GM21423 (cell line): ENCODE data around the gene BANP.
"Not testable (repeated sequence)": the region's sequence is repeated elsewhere in the genome, so short reads cannot be mapped to it uniquely, and the experiment has no call there.

Experiments used
- ATAC-seq: cut with Tn5 transposase; IDR thresholded peaks from one replicate; pipeline ENCODE4 v1.9.1; 2021; ENCODE audit warnings: mild to moderate bottlenecking, moderate library complexity; ENCODE audit not compliant: unreplicated experiment

BANP gene

GRCh38 chr16:87990254-87990653 is 39.0 kb downstream of the BANP start:
- ATAC-seq: not testable (repeated sequence)

GRCh38 chr16:87992142-87992541 is 40.9 kb downstream of the BANP start:
- ATAC-seq: not testable (repeated sequence)

GRCh38 chr16:87993901-87994300 is 42.7 kb downstream of the BANP start:
- ATAC-seq: no peak

- ATAC-seq: no peak
Measured at GRCh38 chr16:87995644-87996043, 44.4 kb downstream of the BANP start.

GRCh38 chr16:87996962-87997880 is 46.0 kb downstream of the BANP start:
- no peak for ATAC-seq

GRCh38 chr16:87998184-87998793 is 47.1 kb downstream of the BANP start:
- ATAC-seq: not testable (repeated sequence)

GRCh38 chr16:87998992-87999391 is 47.8 kb downstream of the BANP start:
- not testable (repeated sequence) for ATAC-seq

GRCh38 chr16:88002211-88002610 is 51.0 kb downstream of the BANP start:
- no peak for ATAC-seq

- no peak for ATAC-seq
Measured at GRCh38 chr16:88002749-88003148, 51.5 kb downstream of the BANP start.

- no peak for ATAC-seq
Measured at GRCh38 chr16:88003316-88003715, 52.1 kb downstream of the BANP start.

GRCh38 chr16:88003736-88004135 is 52.5 kb downstream of the BANP start:
- ATAC-seq: no peak

GRCh38 chr16:88004391-88004790 is 53.2 kb downstream of the BANP start:
- ATAC-seq: no peak

GRCh38 chr16:88005181-88005581 is 53.9 kb downstream of the BANP start:
- no peak for ATAC-seq

GRCh38 chr16:88005968-88006367 is 54.7 kb downstream of the BANP start:
- ATAC-seq: no peak

- ATAC-seq: no peak
Measured at GRCh38 chr16:88007321-88007731, 56.1 kb downstream of the BANP start.

GRCh38 chr16:88008840-88009239 is 57.6 kb downstream of the BANP start:
- ATAC-seq: no peak

- ATAC-seq: no peak
Measured at GRCh38 chr16:88009563-88010342, 58.5 kb downstream of the BANP start.

- ATAC-seq: no peak
Measured at GRCh38 chr16:88010343-88010967, 59.2 kb downstream of the BANP start.

- no peak for ATAC-seq
Measured at GRCh38 chr16:88010968-88011483, 59.8 kb downstream of the BANP start.

- no peak for ATAC-seq
Measured at GRCh38 chr16:88012360-88012759, 61.1 kb downstream of the BANP start.
